Stimulated activated naive CD4-positive, alpha-beta T cell treated with Interleukin-2 at 50 U/mL for 16 hours (primary cell): ENCODE data around the gene COL26A1.
"Not testable (repeated sequence)": the region's sequence is repeated elsewhere in the genome, so short reads cannot be mapped to it uniquely, and the experiment has no call there.

Experiments
- DNase-seq: peaks from one replicate; lab custom pipeline; 2025; lab: John Stamatoyannopoulos, UW

The COL26A1 gene

GRCh38 chr7:101496017-101496416, 133.3 kb downstream of the COL26A1 start:
- DNase-seq, result no peak

GRCh38 chr7:101501351-101501750, 138.7 kb downstream of the COL26A1 start:
- DNase-seq, result no peak

GRCh38 chr7:101502466-101503098, 139.9 kb downstream of the COL26A1 start:
- no peak for DNase-seq

GRCh38 chr7:101505510-101505909, 142.8 kb downstream of the COL26A1 start:
- not testable (repeated sequence) for DNase-seq

GRCh38 chr7:101506531-101506930, 143.9 kb downstream of the COL26A1 start:
- DNase-seq, result no peak

GRCh38 chr7:101507327-101507726, 144.7 kb downstream of the COL26A1 start:
- DNase-seq, result no peak

GRCh38 chr7:101507791-101508252, 145.1 kb downstream of the COL26A1 start:
- no peak for DNase-seq

- DNase-seq, result no peak
Measured at GRCh38 chr7:101510297-101510696, 147.6 kb downstream of the COL26A1 start.

- no peak for DNase-seq
Measured at GRCh38 chr7:101511965-101512364, 149.3 kb downstream of the COL26A1 start.

GRCh38 chr7:101516851-101517250, 154.2 kb downstream of the COL26A1 start:
- DNase-seq, result no peak

- DNase-seq, result no peak
Measured at GRCh38 chr7:101517304-101517703, 154.6 kb downstream of the COL26A1 start.

GRCh38 chr7:101518336-101518735, 155.7 kb downstream of the COL26A1 start:
- no peak for DNase-seq

- DNase-seq, result no peak
Measured at GRCh38 chr7:101519324-101520023, 156.8 kb downstream of the COL26A1 start.

GRCh38 chr7:101521430-101521925, 158.8 kb downstream of the COL26A1 start:
- DNase-seq, result no peak

GRCh38 chr7:101522021-101522420, 159.3 kb downstream of the COL26A1 start:
- no peak for DNase-seq

GRCh38 chr7:101527844-101528667, 165.4 kb downstream of the COL26A1 start:
- DNase-seq, result no peak

- DNase-seq, result no peak
Measured at GRCh38 chr7:101529560-101529959, 166.9 kb downstream of the COL26A1 start.

- no peak for DNase-seq
Measured at GRCh38 chr7:101531726-101532357, 169.2 kb downstream of the COL26A1 start.

GRCh38 chr7:101532400-101533102, 169.9 kb downstream of the COL26A1 start:
- no peak for DNase-seq

- no peak for DNase-seq
Measured at GRCh38 chr7:101533103-101533465, 170.4 kb downstream of the COL26A1 start.

GRCh38 chr7:101534015-101534803, 171.5 kb downstream of the COL26A1 start:
- DNase-seq, result no peak
